H1 (cell line): Measurements from ENCODE around the gene RCBTB1. TPM values are rescaled to one million over a fixed set of nuclear protein-coding genes. Genes with fewer than 3 reads are reported as not detected.

Source experiments
- CTCF ChIA-PET: fragments of 300-600 bp; sonication (Branson Sonifier 250); formaldehyde crosslinking; loops from one replicate; lab custom pipeline; 2021; ENCODE audit not compliant: partially characterized antibody; lab: Charles Lee
- POLR2A ChIA-PET: fragments of 300-600 bp; sonication (Branson Sonifier 250); formaldehyde crosslinking; loops from one replicate; lab custom pipeline; 2021; ENCODE audit warnings: inconsistent platforms; ENCODE audit not compliant: partially characterized antibody; lab: Charles Lee
- DNase-seq, 2 experiments: peaks; one replicate each; pipeline versions ENCODE4 v3.0.0 to v3.0.0-alpha.2; 2010 to 2022; ENCODE audit warnings: low spot score in 2 of 2, low read depth in 1 of 2, mixed read lengths in 1 of 2
- FAIRE-seq: peaks from 2 replicates; lab custom pipeline; 2011; peaks lifted over from hg19 to GRCh38; lab: Jason Lieb, UNC
- H2AFZ ChIP-seq: 2 replicates; pipeline ENCODE4 v1.8.1; 2012; ENCODE audit warnings: low read length, inconsistent platforms
- H2AK5ac ChIP-seq: 2 replicates; pipeline ENCODE4 v1.6.1; 2013; ENCODE audit warnings: low read depth, low read length
- H2BK120ac ChIP-seq: replicated peaks from 2 replicates; pipeline ENCODE3; 2013; ENCODE audit warnings: low read depth, low read length, inconsistent platforms
- H2BK12ac ChIP-seq: 2 replicates; pipeline ENCODE4 v1.6.1; 2013; ENCODE audit warnings: low read depth, low read length
- H2BK15ac ChIP-seq: 2 replicates; pipeline ENCODE4 v1.6.1; 2013; ENCODE audit warnings: low read length
- H2BK20ac ChIP-seq: 2 replicates; pipeline ENCODE4 v1.6.1; 2013; ENCODE audit warnings: low read length
- H2BK5ac ChIP-seq: 2 replicates; pipeline ENCODE4 v1.6.1; 2013; ENCODE audit warnings: low read depth, low read length
- H3K14ac ChIP-seq: 2 replicates; pipeline ENCODE4 v1.6.1; 2013; ENCODE audit warnings: inconsistent platforms; ENCODE audit not compliant: insufficient read length
- H3K18ac ChIP-seq: 2 replicates; pipeline ENCODE4 v1.6.1; 2013; ENCODE audit warnings: low read length; ENCODE audit errors: extremely low read depth
- H3K23ac ChIP-seq: 2 replicates; pipeline ENCODE4 v1.6.1; 2013; ENCODE audit warnings: inconsistent platforms; ENCODE audit not compliant: insufficient read length
- H3K23me2 ChIP-seq: 2 replicates; pipeline ENCODE4 v1.6.1; 2013; ENCODE audit warnings: low read depth, low read length
- H3K27ac ChIP-seq: 2 replicates; pipeline ENCODE4 v1.6.1; 2011; ENCODE audit warnings: low read depth, low read length, inconsistent platforms
- H3K27me3 ChIP-seq, 4 experiments: replicated peaks in 1 of 4; 1 replicate in 1 of 4; 2 replicates in 3 of 4; pipeline versions ENCODE4 v1.6.1 to v1.8.1; 2011 to 2013; ENCODE audit warnings: low read length in 3 of 4, mild to moderate bottlenecking in 3 of 4, inconsistent platforms in 2 of 4, mixed read lengths in 2 of 4, moderate library complexity in 1 of 4; ENCODE audit not compliant: control insufficient read depth in 3 of 4, insufficient read depth in 3 of 4; ENCODE audit errors: extremely low read depth in 1 of 4
- H3K36me3 ChIP-seq, 4 experiments: 2 replicates each; pipeline versions ENCODE4 v1.6.1 to v1.8.1; 2011 to 2013; ENCODE audit warnings: mild to moderate bottlenecking in 4 of 4, low read length in 3 of 4, moderate library complexity in 2 of 4, control low read depth in 1 of 4, inconsistent platforms in 1 of 4; ENCODE audit not compliant: insufficient read depth in 4 of 4, control insufficient read depth in 2 of 4
- H3K4ac ChIP-seq: replicated peaks from 2 replicates; pipeline ENCODE3; 2013; ENCODE audit warnings: low read length, low read depth, mixed read lengths, inconsistent platforms; ENCODE audit not compliant: insufficient read length
- H3K4me1 ChIP-seq, 4 experiments: replicated peaks in 1 of 4; 1 replicate in 1 of 4; 2 replicates in 3 of 4; pipeline versions ENCODE4 v1.6.1 to v1.8.1; 2011 to 2013; ENCODE audit warnings: low read length in 3 of 4, inconsistent platforms in 2 of 4, mixed read lengths in 1 of 4; ENCODE audit not compliant: insufficient read depth in 4 of 4, control insufficient read depth in 3 of 4
- H3K4me2 ChIP-seq, 2 experiments: 2 replicates each; pipeline versions ENCODE4 v1.6.1 to v1.8.1; 2011 to 2013; ENCODE audit warnings: low read depth in 2 of 2, low read length in 2 of 2, control low read depth in 1 of 2, inconsistent platforms in 1 of 2, mild to moderate bottlenecking in 1 of 2; ENCODE audit not compliant: insufficient read depth in 1 of 2
- H3K4me3 ChIP-seq, 4 experiments: fragments of 200-600, 300-600 bp in 1 of 4; sonication (generic), shearing (Covaris generic), sonication (Bioruptor Twin) in 1 of 4; 2 replicates each; pipeline versions ENCODE4 v1.5.1 to v1.8.1; 2011 to 2016; ENCODE audit warnings: low read length in 4 of 4, low read depth in 3 of 4, control low read depth in 2 of 4, inconsistent platforms in 2 of 4, mild to moderate bottlenecking in 2 of 4, mixed read lengths in 1 of 4, moderate library complexity in 1 of 4; ENCODE audit not compliant: insufficient read depth in 2 of 4; ENCODE audit errors: extremely low read depth in 1 of 4
- H3K56ac ChIP-seq: replicated peaks from 2 replicates; pipeline ENCODE3; 2013; ENCODE audit warnings: low read depth, mild to moderate bottlenecking, mixed read lengths, low read length, inconsistent platforms; ENCODE audit not compliant: insufficient read length
- H3K79me1 ChIP-seq: 2 replicates; pipeline ENCODE4 v1.6.1; 2013; ENCODE audit warnings: low read depth, low read length, control low read depth
- H3K79me2 ChIP-seq, 2 experiments: 2 replicates each; pipeline versions ENCODE4 v1.6.1 to v1.8.1; 2012 to 2013; ENCODE audit warnings: low read length in 2 of 2, mild to moderate bottlenecking in 2 of 2, inconsistent platforms in 1 of 2; ENCODE audit not compliant: insufficient read depth in 2 of 2, control insufficient read depth in 1 of 2
- H3K9ac ChIP-seq, 4 experiments: replicated peaks in 1 of 4; 1 replicate in 1 of 4; 2 replicates in 3 of 4; pipeline versions ENCODE4 v1.6.1 to v1.8.1; 2011 to 2013; ENCODE audit warnings: low read depth in 3 of 4, low read length in 3 of 4, control low read depth in 2 of 4, mild to moderate bottlenecking in 2 of 4, moderate library complexity in 2 of 4, inconsistent platforms in 1 of 4; ENCODE audit errors: extremely low read depth in 1 of 4
- H3K9me3 ChIP-seq, 2 experiments: 2 replicates each; pipeline versions ENCODE4 v1.6.1 to v1.8.1; 2012 to 2013; ENCODE audit warnings: mild to moderate bottlenecking in 2 of 2, moderate library complexity in 2 of 2, control low read depth in 1 of 2, inconsistent platforms in 1 of 2, low read depth in 1 of 2, low read length in 1 of 2, mixed read lengths in 1 of 2; ENCODE audit not compliant: insufficient read depth in 2 of 2
- H4K20me1 ChIP-seq, 2 experiments: replicated peaks in 1 of 2; 2 replicates each; pipeline versions ENCODE3 to v1.8.1; 2011 to 2013; ENCODE audit warnings: inconsistent platforms in 2 of 2, low read length in 2 of 2, mild to moderate bottlenecking in 1 of 2; ENCODE audit not compliant: insufficient read depth in 2 of 2, control insufficient read depth in 1 of 2
- H4K5ac ChIP-seq: 2 replicates; pipeline ENCODE4 v1.6.1; 2013; ENCODE audit warnings: low read length, low read depth, mixed read lengths, inconsistent platforms; ENCODE audit not compliant: insufficient read length
- H4K8ac ChIP-seq: 2 replicates; pipeline ENCODE4 v1.8.0; 2013; ENCODE audit warnings: mild to moderate bottlenecking, moderate library complexity, low read length, inconsistent platforms; ENCODE audit not compliant: insufficient read depth; ENCODE audit errors: extremely low read depth
- H4K91ac ChIP-seq: replicated peaks from 2 replicates; pipeline ENCODE3; 2013; ENCODE audit warnings: low read length, mixed read lengths, inconsistent platforms; ENCODE audit not compliant: insufficient read length
- BCL11A ChIP-seq, 2 experiments: IDR thresholded peaks; one replicate each; pipeline ENCODE4 v1.6.1; 2011; ENCODE audit warnings: low read depth in 2 of 2, low read length in 2 of 2, mild to moderate bottlenecking in 2 of 2
- BRCA1 ChIP-seq: IDR thresholded peaks from 2 replicates; pipeline ENCODE4 v1.6.1; 2012; ENCODE audit warnings: low read depth, low read length, improper control_type of control experiment
- CBX5 ChIP-seq: fragments of 300-800, 300-1000 bp; sonication (generic); IDR thresholded peaks from 2 replicates; pipeline ENCODE4 v1.7.1; 2016; ENCODE audit warnings: antibody characterized with exemption, low read length, low read depth
- CTBP2 ChIP-seq: IDR thresholded peaks from 2 replicates; pipeline ENCODE4 v1.7.0; 2011; ENCODE audit warnings: borderline replicate concordance, mild to moderate bottlenecking, moderate library complexity, mixed read lengths, low read length; ENCODE audit not compliant: insufficient read depth, insufficient read length
- EGR1 ChIP-seq: IDR thresholded peaks from 2 replicates; pipeline ENCODE4 v1.6.1; 2011; ENCODE audit warnings: low read depth, low read length, borderline replicate concordance
- FOSL1 ChIP-seq: IDR thresholded peaks from 2 replicates; pipeline ENCODE4 v1.6.1; 2011; ENCODE audit warnings: mild to moderate bottlenecking, low read depth, low read length, moderate library complexity; ENCODE audit not compliant: insufficient read depth
- HDAC2 ChIP-seq, 2 experiments: fragments of 300-600 bp in 1 of 2; sonication (generic) in 1 of 2; IDR thresholded peaks; 2 replicates each; pipeline ENCODE4 v1.6.1; 2011 to 2012; ENCODE audit warnings: low read depth in 2 of 2, low read length in 2 of 2, mild to moderate bottlenecking in 2 of 2, moderate library complexity in 2 of 2, borderline replicate concordance in 1 of 2, inconsistent platforms in 1 of 2
- MAX ChIP-seq: IDR thresholded peaks from 2 replicates; pipeline ENCODE4 v1.6.1; 2012; ENCODE audit warnings: inconsistent platforms
- POLR2AphosphoS5 ChIP-seq: IDR thresholded peaks from 2 replicates; pipeline ENCODE4 v1.6.1; 2011; ENCODE audit warnings: low read depth, low read length
- POU5F1 ChIP-seq: IDR thresholded peaks from 2 replicates; pipeline ENCODE4 v1.6.1; 2011; ENCODE audit warnings: low read depth, mild to moderate bottlenecking, low read length, moderate library complexity
- RFX5 ChIP-seq: IDR thresholded peaks from 2 replicates; pipeline ENCODE4 v1.6.1; 2011; ENCODE audit warnings: low read depth, low read length, improper control_type of control experiment, borderline replicate concordance
- SP1 ChIP-seq: IDR thresholded peaks from 2 replicates; pipeline ENCODE4 v1.6.1; 2011; ENCODE audit warnings: low read depth, low read length
- TBP ChIP-seq: IDR thresholded peaks from 2 replicates; pipeline ENCODE4 v1.6.1; 2011; ENCODE audit warnings: low read depth, low read length, improper control_type of control experiment
- WGBS, 2 experiments: shearing (Covaris generic) in 1 of 2; methylation state at CpG; one replicate each; pipeline versions ENCODE4 v1.1.6 to v1.1.7; 2013 to 2015; ENCODE audit warnings: low lambda C conversion rate in 2 of 2, mixed read lengths in 2 of 2, inconsistent platforms in 1 of 2, low coverage in 1 of 2, missing lambda C conversion rate in 1 of 2; ENCODE audit not compliant: insufficient replicate concordance in 2 of 2, insufficient coverage in 1 of 2, insufficient read length in 1 of 2; ENCODE audit errors: extremely low coverage in 1 of 2, missing lambda C conversion rate in 1 of 2; 5-methylcytosine and 5-hydroxymethylcytosine counted together
- polyA plus RNA-seq, 7 experiments: library from polyadenylated mRNA; depleted of rRNA in 3 of 7; stranded (reverse) in 5 of 7; unstranded in 2 of 7; fragments of >200 nt in 5 of 7; fragments of 200-250 nt in 2 of 7; gene quantifications; 1 replicate in 5 of 7; 2 replicates in 1 of 7; 4 replicates in 1 of 7; pipeline versions ENCODE4 v1.2.1 to v1.2.3, GENCODE V29; 2011 to 2013; ENCODE audit warnings: missing spikeins in 2 of 7, mixed read lengths in 2 of 7
- total RNA-seq: library from RNA; stranded (reverse); fragmentation: NEBNext Ultra II Directional; extraction: Animal tissue kit (Norgen Biotek cat#: 25700); gene quantifications from 2 replicates; pipeline ENCODE4 v1.2.1, GENCODE V29; 2021

RCBTB1 gene
- total and polyA plus RNA-seq, 2 of the 8 experiments (the other 6 are each of a cell fraction or from before 2014, with no cell fraction given) = 13.7 to 29.8 TPM

GRCh38 chr13:49616676-49617065 is 31.3 kb upstream of the RCBTB1 start:
- WGBS, 2 experiments = 90% methylated on average over 3 of the region's 3 CpGs; no CpG with 5 or more reads in 1 of the 2 experiments
- H3K36me3 ChIP-seq = no peaks in the 10 kb centered on the region
- H3K4me2 ChIP-seq = no peak overlapping the region
- no peak overlapping the region for H4K5ac ChIP-seq
- no peak overlapping the region for H3K4me3 ChIP-seq
- CTCF ChIA-PET = interaction anchor here (1.0 to 1.5 kb wide), 4 partner anchors 9 to 69 kb away, joined by 3 to 5 read pairs (median 4); no protein-coding TSS in a partner anchor
- H2BK120ac ChIP-seq = no peak overlapping the region
- no peak overlapping the region for H4K8ac ChIP-seq
- no peak overlapping the region for H2BK12ac ChIP-seq
- no peaks in the 10 kb centered on the region for H3K9me3 ChIP-seq
- no peak overlapping the region for H3K56ac ChIP-seq
- FAIRE-seq (no peak), DNase-seq (no peak)
- H3K27me3 ChIP-seq = no peaks in the 10 kb centered on the region
- H3K14ac ChIP-seq = no peak overlapping the region
- H2AFZ ChIP-seq = no peak overlapping the region
- H2BK5ac ChIP-seq = no peak overlapping the region
- H4K20me1 ChIP-seq = no peaks in the 10 kb centered on the region
- no peak overlapping the region for H4K91ac ChIP-seq
- no peak overlapping the region for H3K18ac ChIP-seq
- H2BK20ac ChIP-seq = no peak overlapping the region
- H3K4me1 ChIP-seq = peaks cover 0 to 3% (median 0%) of the 10 kb centered on the region in 4 experiments; a peak in 1 of 7 replicates
- no peaks in the 10 kb centered on the region for H3K79me2 ChIP-seq
- no peak overlapping the region for H3K4ac ChIP-seq
- H2AK5ac ChIP-seq = no peak overlapping the region
- no peak overlapping the region for H2BK15ac ChIP-seq
- no peak overlapping the region for H3K27ac ChIP-seq
- no peak overlapping the region for H3K23ac ChIP-seq
- H3K23me2 ChIP-seq = no peaks in the 10 kb centered on the region
- H3K9ac ChIP-seq = no peak overlapping the region
- H3K79me1 ChIP-seq = no peaks in the 10 kb centered on the region
- POLR2A ChIA-PET = no interaction called here
- TF ChIP-seq CBX5 (no peak), BRCA1 (no peak), BCL11A (IDR thresholded peaks at IDR 0.05; ENCODE audit: low read depth in 2 of 2, low read length in 2 of 2) (no peak), RFX5 (no peak), MAX (no peak), CTBP2 (no peak), SP1 (no peak), HDAC2 (IDR thresholded peaks at IDR 0.05; ENCODE audit: borderline replicate concordance in 1 of 2, low read depth in 2 of 2, low read length in 2 of 2) (no peak), TBP (no peak), POLR2AphosphoS5 (no peak), POU5F1 (no peak), EGR1 (no peak), FOSL1 (no peak)
